Measurements from ENCODE around the gene CCDC107. TPM values are rescaled to one million over a fixed set of nuclear protein-coding genes. Genes with fewer than 3 reads are reported as not detected.

CCDC107 gene
- total RNA-seq, 1 experiment from 2014 or later = 12.0 TPM

DNA sequence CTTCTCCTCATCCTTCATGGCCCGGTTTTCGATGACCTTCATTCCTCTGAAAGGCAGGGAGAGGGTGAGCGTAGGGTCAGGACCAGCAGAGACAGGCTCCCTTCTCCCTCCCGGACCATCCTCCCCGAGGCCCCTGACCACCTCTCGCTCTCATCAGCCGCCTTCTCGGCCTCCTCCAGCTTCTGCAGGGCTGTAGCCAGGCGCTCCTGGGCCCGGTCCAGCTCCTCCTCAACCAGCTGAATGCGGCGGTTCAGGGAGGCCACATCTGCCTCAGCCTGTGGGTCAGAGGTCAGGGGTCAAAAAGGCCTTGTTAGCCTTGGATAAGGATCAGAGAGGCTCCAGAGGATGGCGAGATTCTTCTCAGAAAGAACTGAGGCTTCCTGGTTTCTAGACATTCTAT is 27.4 kb downstream of the CCDC107 start:
- Histone ChIP-seq H3K56ac (ENCODE audit: insufficient read length, low read depth, low read length) (no peak overlapping the region), H3K9ac (ENCODE audit: extremely low read depth, insufficient read length, low read length) (no peak overlapping the region), H3K4ac (ENCODE audit: low read depth, low read length) (no peak overlapping the region), H4K8ac (replicated peaks; ENCODE audit: insufficient read length, low read depth, low read length) (no peak overlapping the region), H2AK5ac (ENCODE audit: insufficient read length, low read length) (no peak overlapping the region), H2BK20ac (ENCODE audit: low read depth, low read length, poor library complexity, severe bottlenecking) (no peak overlapping the region), H3K4me2 (ENCODE audit: insufficient read depth, insufficient read length, low read length) (no peak overlapping the region), H3K79me2 (ENCODE audit: insufficient read depth, low read length) (no peaks in the 10 kb centered on the region; the same call in 1 of the 2 replicates), H3K79me1 (ENCODE audit: insufficient read depth, low read depth, low read length, poor library complexity, severe bottlenecking) (no peaks in the 10 kb centered on the region), H3K23me2 (ENCODE audit: insufficient read length, low read depth, low read length, poor library complexity, severe bottlenecking) (peaks cover 6% of the 10 kb centered on the region), H4K91ac (ENCODE audit: insufficient read length, low read depth, low read length) (no peak overlapping the region), H2BK15ac (ENCODE audit: low read depth, low read length) (no peak overlapping the region), H2AFZ (ENCODE audit: low read length) (no peak overlapping the region), H4K5ac (ENCODE audit: insufficient read length, low read depth, low read length) (no peak overlapping the region), H4K20me1 (ENCODE audit: control insufficient read depth, insufficient read depth, insufficient read length) (no peaks in the 10 kb centered on the region), H3K23ac (ENCODE audit: insufficient read length, low read depth, low read length) (no peak overlapping the region), H3K14ac (ENCODE audit: insufficient read depth, low read length) (no peak overlapping the region), H3T11ph (ENCODE audit: low read length) (no peak overlapping the region), H2BK5ac (ENCODE audit: insufficient read length, low read length) (no peak overlapping the region), H3K4me1 (ENCODE audit: insufficient read depth, low read length) (peaks cover 3% of the 10 kb centered on the region), H2BK120ac (ENCODE audit: low read depth, low read length, poor library complexity, severe bottlenecking) (no peak overlapping the region), H3K27ac (ENCODE audit: insufficient read length, low read depth, low read length) (no peak overlapping the region), H3K27me3 (ENCODE audit: insufficient read depth, low read length) (no peaks in the 10 kb centered on the region), H2BK12ac (ENCODE audit: insufficient read length, low read depth, low read length) (no peak overlapping the region), H3K9me3 (ENCODE audit: control insufficient read depth, low read depth, low read length) (no peaks in the 10 kb centered on the region), H3K18ac (ENCODE audit: insufficient read length, low read depth, low read length) (no peak overlapping the region)
- no peak overlapping the region; a peak in 1 of 7 replicates for H3K27ac Mint-ChIP-seq
- peaks cover 34 to 36% of the 10 kb centered on the region in 2 experiments for H3K4me1 Mint-ChIP-seq
- H3K9me3 Mint-ChIP-seq = no peaks in the 10 kb centered on the region; a peak in 1 of 5 replicates
- no peaks in the 10 kb centered on the region for H3K27me3 Mint-ChIP-seq (ENCODE audit: low read depth)
- peaks cover 41 to 69% (median 64%) of the 10 kb centered on the region in 3 experiments; a peak in 6 of 7 replicates for H3K36me3 Mint-ChIP-seq (ENCODE audit: insufficient read depth in 1 of 3, low read depth in 3 of 3)
- DNase-seq = no peak
- no peak overlapping the region for H3K4me3 Mint-ChIP-seq
- no CpG with 5 or more reads among the region's 13 CpGs for WGBS (ENCODE audit: extremely low coverage, insufficient read length, low lambda C conversion rate)
- TF ChIP-seq, protein P1, sequence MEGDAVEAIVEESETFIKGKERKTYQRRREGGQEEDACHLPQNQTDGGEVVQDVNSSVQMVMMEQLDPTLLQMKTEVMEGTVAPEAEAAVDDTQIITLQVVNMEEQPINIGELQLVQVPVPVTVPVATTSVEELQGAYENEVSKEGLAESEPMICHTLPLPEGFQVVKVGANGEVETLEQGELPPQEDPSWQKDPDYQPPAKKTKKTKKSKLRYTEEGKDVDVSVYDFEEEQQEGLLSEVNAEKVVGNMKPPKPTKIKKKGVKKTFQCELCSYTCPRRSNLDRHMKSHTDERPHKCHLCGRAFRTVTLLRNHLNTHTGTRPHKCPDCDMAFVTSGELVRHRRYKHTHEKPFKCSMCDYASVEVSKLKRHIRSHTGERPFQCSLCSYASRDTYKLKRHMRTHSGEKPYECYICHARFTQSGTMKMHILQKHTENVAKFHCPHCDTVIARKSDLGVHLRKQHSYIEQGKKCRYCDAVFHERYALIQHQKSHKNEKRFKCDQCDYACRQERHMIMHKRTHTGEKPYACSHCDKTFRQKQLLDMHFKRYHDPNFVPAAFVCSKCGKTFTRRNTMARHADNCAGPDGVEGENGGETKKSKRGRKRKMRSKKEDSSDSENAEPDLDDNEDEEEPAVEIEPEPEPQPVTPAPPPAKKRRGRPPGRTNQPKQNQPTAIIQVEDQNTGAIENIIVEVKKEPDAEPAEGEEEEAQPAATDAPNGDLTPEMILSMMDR (conservative IDR thresholded peaks at IDR 0.05) = no peak

All from H9 (cell line).